Transverse colon (tissue), 4 donors: ENCODE measurements around the gene MAGI1.

Source experiments
- CTCF ChIP-seq, 5 experiments: fragments of 200-600 bp in 3 of 5; fragments of 450-650 bp in 2 of 5; sonication (generic) in 3 of 5; IDR thresholded peaks; 1 replicate in 2 of 5; 2 replicates in 3 of 5; pipeline ENCODE4 v1.5.1; 2016 to 2017; ENCODE audit warnings: antibody characterized with exemption in 5 of 5, inconsistent platforms in 3 of 5, mild to moderate bottlenecking in 2 of 5, moderate library complexity in 1 of 5
- EP300 ChIP-seq: sonication (generic); formaldehyde crosslinking; IDR thresholded peaks from one replicate; pipeline ENCODE4 v1.6.1; 2017; ENCODE audit warnings: antibody characterized with exemption, low read depth
- POLR2A ChIP-seq: fragments of 450-650 bp; IDR thresholded peaks from one replicate; pipeline ENCODE4 v1.6.1; 2016; ENCODE audit warnings: antibody characterized with exemption, mild to moderate bottlenecking, moderate library complexity
- POLR2AphosphoS5 ChIP-seq, 3 donors: sonication (generic); formaldehyde crosslinking; IDR thresholded peaks; one replicate each; pipeline ENCODE4 v1.6.1; 2016; ENCODE audit warnings: antibody characterized with exemption in 3 of 3

GRCh38 chr3:65532215-65532614 is 506.5 kb downstream of the MAGI1 start:
- TF ChIP-seq CTCF (IDR thresholded peaks at IDR 0.05) (no peak), POLR2A (no peak), EP300 (no peak), POLR2AphosphoS5 (IDR thresholded peaks at IDR 0.05) (no peak)
